GM18511 (cell line): Measurements from ENCODE around the gene FNBP1L.
"Not testable (repeated sequence)": the region's sequence is repeated elsewhere in the genome, so short reads cannot be mapped to it uniquely, and the experiment has no call there.

ENCODE experiments used
- ATAC-seq: cut with Tn5 transposase; IDR thresholded peaks from one replicate; pipeline ENCODE4 v1.9.1; 2021; ENCODE audit warnings: mild to moderate bottlenecking, moderate library complexity; ENCODE audit not compliant: unreplicated experiment

FNBP1L gene

GRCh38 chr1:93526431-93526830 lies 78.5 kb downstream of the FNBP1L start:
- ATAC-seq: no peak

- ATAC-seq: no peak
These were observed 80.5 kb downstream of the FNBP1L start for GRCh38 chr1:93528412-93528811.

GRCh38 chr1:93531193-93531592 lies 83.3 kb downstream of the FNBP1L start:
- ATAC-seq: no peak

GRCh38 chr1:93532780-93533378 lies 85.0 kb downstream of the FNBP1L start:
- ATAC-seq: no peak

DNA sequence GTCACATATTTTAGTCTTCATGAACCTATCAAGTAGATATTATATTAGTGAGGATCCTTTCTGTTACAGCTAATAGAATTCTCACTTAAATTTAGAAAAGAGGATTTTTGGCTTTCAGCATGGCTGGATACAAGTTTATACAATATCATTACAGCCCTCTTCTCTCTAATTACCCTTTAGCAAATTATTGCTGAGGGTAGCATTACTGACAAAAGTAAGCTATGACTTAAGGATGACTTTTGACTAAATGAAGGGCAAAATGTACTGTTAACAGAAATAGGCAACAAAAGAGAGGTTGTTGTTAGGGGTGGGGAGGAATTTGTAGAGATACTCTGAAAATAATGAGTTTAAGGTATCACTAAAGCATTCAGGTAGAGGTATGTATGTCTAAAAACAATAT lies 85.8 kb downstream of the FNBP1L start:
- no peak for ATAC-seq

DNA sequence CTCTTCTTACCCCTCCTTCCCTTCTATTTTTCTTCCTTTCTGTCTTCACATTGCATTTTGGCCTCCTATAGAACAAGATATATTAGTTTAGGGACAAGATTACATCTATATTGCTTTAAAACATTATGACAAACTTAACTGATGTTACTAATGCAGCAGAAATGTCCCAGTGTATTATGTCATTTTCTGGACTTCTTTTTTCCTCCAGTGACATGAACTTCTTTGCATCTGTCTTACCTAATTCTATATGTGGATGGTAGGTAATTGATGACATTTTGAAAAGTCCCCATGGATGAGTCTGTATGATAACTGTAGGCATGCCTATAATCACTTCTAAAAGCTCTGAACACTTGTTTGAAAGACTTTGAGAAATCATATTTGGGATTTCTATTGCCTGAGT lies 89.5 kb downstream of the FNBP1L start:
- ATAC-seq: no peak

DNA sequence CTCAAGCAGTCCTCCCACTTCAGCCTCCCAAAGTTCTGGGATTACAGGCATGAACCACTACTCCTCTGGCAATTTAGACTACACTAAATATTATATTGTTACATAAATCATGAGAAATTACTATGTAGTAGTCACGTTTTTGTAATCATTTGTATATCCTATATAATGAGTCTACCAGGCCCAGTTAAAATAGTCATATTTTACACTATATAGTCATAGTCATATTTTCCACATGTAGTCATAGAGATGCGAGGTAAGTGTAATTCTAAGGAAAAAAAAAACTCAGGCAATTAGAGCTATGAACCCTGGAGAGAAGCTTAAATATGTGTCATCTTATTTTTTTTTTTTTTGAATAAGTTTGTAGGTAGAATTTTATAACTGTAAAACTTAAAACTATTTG lies 90.0 kb downstream of the FNBP1L start:
- no peak for ATAC-seq

DNA sequence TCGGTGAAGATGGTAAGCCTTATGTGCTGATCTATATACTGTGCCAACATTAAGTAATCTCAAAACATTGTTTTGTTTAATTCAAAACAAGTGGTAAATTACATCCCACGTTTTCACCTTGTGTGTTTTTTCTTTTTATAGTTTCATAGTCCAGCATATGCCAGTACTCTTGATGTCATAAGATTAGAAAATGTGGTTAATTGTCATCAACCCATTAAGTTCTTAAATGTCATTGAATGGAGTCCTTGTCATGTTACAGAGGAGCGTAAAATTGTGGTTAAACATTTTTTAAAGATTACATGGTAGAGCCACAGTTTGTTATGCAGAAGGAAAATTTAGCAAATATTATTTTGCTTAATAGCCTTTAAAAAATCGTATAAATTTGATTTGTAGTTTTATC lies 93.1 kb downstream of the FNBP1L start:
- ATAC-seq: no peak

- no peak for ATAC-seq
These were observed 94.5 kb downstream of the FNBP1L start for GRCh38 chr1:93542398-93542797.

- no peak for ATAC-seq
These were observed 98.4 kb downstream of the FNBP1L start for GRCh38 chr1:93546162-93546863.

DNA sequence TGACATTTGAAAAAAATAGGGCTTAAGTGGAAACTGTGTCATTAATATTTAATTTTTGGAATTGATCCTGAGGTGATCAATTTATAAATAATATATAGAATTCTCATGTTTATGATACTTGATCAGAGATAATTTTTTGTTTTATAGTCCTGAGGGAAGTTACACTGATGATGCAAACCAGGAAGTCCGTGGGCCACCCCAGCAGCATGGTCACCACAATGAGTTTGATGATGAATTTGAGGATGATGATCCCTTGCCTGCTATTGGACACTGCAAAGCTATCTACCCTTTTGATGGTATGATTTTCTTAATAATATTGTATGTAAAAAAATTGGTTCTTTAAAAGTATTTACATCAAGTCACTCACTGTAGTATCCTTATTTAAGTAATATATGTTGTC lies 101.2 kb downstream of the FNBP1L start:
- no peak for ATAC-seq

GRCh38 chr1:93549811-93550210 lies 101.9 kb downstream of the FNBP1L start:
- no peak for ATAC-seq

DNA sequence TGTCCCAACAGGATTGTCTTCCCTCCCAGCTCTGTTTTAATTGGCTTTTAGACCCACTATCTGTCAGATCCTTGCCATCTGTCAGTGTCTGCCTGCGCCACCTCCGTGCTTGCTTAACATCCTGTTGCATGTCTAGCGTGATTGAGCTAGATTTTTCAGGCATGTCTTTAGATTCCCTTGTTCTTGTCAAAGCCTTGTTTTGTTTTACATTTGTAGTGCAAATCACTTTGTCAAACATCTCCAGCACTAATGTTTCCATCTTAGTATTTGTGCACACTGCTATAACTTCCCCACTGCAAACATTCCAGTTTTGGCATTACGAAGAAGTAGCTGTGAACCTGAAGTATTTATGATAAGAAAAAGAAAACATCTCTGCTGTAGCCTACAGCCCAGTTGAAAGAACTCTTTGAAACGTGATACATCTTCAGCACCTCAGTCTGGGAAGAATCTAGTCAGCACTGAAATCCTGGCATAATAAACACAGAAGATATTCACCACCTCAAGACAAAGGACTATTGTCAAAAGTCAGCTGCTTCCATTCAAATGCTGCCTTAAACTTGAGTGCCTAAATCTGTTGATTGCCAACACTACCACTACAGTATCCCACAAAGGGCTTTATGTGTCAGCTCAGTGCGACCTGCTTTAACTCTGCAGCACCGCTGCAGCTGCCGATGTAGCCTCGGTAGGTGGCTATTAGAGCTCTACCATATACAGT lies 105.0 kb downstream of the FNBP1L start:
- no peak for ATAC-seq

DNA sequence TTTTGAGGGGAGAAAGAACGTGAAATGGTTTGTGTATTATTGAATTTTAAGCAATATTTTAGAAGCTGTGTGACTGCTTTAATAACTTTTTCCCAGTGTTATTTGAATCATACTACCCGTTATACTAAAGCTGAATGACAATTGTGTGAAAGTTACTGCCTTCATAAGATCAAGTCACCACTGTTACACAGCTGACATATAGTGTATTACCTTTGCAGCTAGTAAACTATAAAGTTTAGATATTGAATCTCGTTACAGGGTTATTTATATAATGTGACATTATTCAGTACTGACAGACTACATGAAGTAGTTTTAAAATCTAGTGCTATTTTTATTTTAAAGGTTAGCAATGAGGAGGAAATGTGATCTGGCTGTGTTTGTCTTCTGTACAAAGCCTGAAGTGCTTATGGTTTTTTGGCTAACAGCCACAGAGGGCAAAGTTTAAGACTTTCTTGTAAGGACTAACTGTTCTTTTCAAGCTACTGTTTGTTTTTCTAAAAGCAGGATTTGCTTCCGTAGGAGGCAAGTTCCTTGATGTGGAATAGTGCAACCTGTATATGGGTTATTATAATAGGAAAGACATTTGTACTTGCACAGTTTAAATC lies 106.1 kb downstream of the FNBP1L start:
- ATAC-seq: not testable (repeated sequence)

GRCh38 chr1:93554883-93555872 lies 107.3 kb downstream of the FNBP1L start:
- no peak for ATAC-seq

DNA sequence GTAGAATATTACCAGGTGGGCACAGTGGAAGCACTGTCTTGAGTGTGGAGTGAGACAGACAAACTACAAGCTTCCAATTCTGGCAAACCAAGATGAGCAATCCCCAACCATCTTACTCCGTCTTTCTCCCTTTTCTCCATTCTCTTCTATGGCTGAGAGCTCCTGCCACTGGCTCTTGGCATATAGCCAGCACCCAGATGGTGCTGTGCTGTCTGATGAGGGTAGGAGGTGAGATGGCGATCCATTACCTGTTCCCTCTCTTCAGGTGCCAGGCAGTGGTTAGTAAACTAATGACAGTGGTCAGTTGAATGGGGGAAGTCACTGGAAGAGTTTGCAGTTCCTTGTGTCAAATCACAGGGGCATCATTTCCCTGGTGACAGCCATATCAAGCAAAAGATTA lies 108.4 kb downstream of the FNBP1L start:
- no peak for ATAC-seq

DNA sequence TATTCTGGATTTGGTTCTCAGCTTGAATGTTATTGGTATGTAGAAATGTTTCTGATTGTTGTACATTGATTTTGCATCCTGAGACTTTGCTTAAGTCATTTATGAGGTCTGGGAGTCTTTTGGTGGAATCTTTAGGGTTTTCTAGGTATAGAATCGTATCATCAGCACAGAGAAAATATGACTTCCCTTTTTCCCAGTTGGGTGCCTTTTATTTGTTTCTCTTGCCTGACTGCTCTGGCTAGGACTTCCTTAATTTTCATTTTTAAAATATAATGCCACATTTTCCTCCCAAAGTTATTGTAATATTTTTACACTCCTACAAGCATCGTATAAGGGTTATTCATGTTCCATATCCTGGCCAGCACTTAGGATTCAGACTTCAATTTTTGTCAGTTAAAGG lies 111.1 kb downstream of the FNBP1L start:
- no peak for ATAC-seq

DNA sequence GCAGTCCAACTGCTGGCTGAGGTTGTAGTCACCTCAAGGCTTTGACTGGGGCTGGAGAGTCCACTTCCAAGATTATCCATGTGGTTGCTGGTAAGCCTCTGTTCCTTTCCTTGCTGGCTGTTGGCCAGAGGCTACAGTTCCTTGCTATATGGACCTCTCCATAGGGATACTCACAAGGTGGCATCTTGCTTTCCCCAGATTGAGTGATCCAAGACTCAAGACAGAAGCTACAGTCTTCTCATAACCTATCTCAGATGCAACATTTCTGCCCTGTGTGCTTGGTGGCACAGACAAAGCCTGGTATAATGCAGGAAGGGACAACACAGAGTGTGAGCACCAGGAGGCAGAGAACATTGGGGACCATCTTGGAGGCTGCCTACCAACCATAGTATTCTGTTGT lies 111.8 kb downstream of the FNBP1L start:
- no peak for ATAC-seq

- no peak for ATAC-seq
These were observed 117.7 kb downstream of the FNBP1L start for GRCh38 chr1:93565496-93566206.

GRCh38 chr1:93566227-93566626 lies 118.3 kb downstream of the FNBP1L start:
- ATAC-seq: no peak
